HG03039 (cell line): Measurements from ENCODE around the gene TSPAN13.

Experiments
- ATAC-seq: cut with Tn5 transposase; IDR thresholded peaks from one replicate; pipeline ENCODE4 v1.9.1; 2021; ENCODE audit warnings: mild to moderate bottlenecking, moderate library complexity; ENCODE audit not compliant: unreplicated experiment

Gene TSPAN13

GRCh38 chr7:16810112-16810511, 56.6 kb downstream of the TSPAN13 start:
- no peak for ATAC-seq

- no peak for ATAC-seq
These were observed 57.0 kb downstream of the TSPAN13 start for GRCh38 chr7:16810573-16810972.

- ATAC-seq: no peak
These were observed 58.0 kb downstream of the TSPAN13 start for GRCh38 chr7:16811551-16811950.

GRCh38 chr7:16812542-16813231, 59.1 kb downstream of the TSPAN13 start:
- ATAC-seq: no peak

GRCh38 chr7:16813232-16813616, 59.7 kb downstream of the TSPAN13 start:
- no peak for ATAC-seq

- ATAC-seq: no peak
These were observed 61.4 kb downstream of the TSPAN13 start for GRCh38 chr7:16815001-16815400.

- no peak for ATAC-seq
These were observed 63.3 kb downstream of the TSPAN13 start for GRCh38 chr7:16816824-16817223.

GRCh38 chr7:16817536-16817935, 64.0 kb downstream of the TSPAN13 start:
- ATAC-seq: no peak

GRCh38 chr7:16818732-16819131, 65.2 kb downstream of the TSPAN13 start:
- ATAC-seq: no peak

GRCh38 chr7:16822029-16822428, 68.5 kb downstream of the TSPAN13 start:
- ATAC-seq: no peak

- ATAC-seq: no peak
These were observed 72.5 kb downstream of the TSPAN13 start for GRCh38 chr7:16826060-16826459.

GRCh38 chr7:16833373-16833772, 79.8 kb downstream of the TSPAN13 start:
- no peak for ATAC-seq
